ENCODE data around the gene ARRDC3. TPM values are rescaled to one million over a fixed set of nuclear protein-coding genes. Genes with fewer than 3 reads are reported as not detected.
A peak's percentile ranks its signal among the peaks of the same experiment; 100 is the strongest.

The ARRDC3 gene
- total RNA-seq, 1 experiment from 2014 or later = 48.7 TPM

- peak; percentile 80 for DNase-seq (ENCODE audit: low read depth)
Observed at GRCh38 chr5:91384671-91385430, 1.7 kb upstream of the ARRDC3 start.

GRCh38 chr5:91383956-91384300 lies 811 bp upstream of the ARRDC3 start:
- peak; percentile 13 for DNase-seq (ENCODE audit: low read depth)

GRCh38 chr5:91382530-91383026 lies 539 bp downstream of the ARRDC3 start:
- DNase-seq (ENCODE audit: low read depth) = peak; percentile 53

- DNase-seq (ENCODE audit: low read depth) = peak; percentile 89
Observed at GRCh38 chr5:91381774-91382359, 1.2 kb downstream of the ARRDC3 start.

GRCh38 chr5:91381239-91381773 lies 1.8 kb downstream of the ARRDC3 start:
- no peak for DNase-seq (ENCODE audit: low read depth)

GRCh38 chr5:91380491-91381238 lies 2.5 kb downstream of the ARRDC3 start:
- DNase-seq (ENCODE audit: low read depth) = peak; percentile 96

- DNase-seq (ENCODE audit: low read depth) = peak; percentile 99
Observed at GRCh38 chr5:91379914-91380490, 3.1 kb downstream of the ARRDC3 start.

GRCh38 chr5:91379246-91379913 lies 3.7 kb downstream of the ARRDC3 start:
- no peak for DNase-seq (ENCODE audit: low read depth)

- DNase-seq (ENCODE audit: low read depth) = no peak
Observed at GRCh38 chr5:91378752-91379211, 4.3 kb downstream of the ARRDC3 start.

GRCh38 chr5:91374893-91375520 lies 8.1 kb downstream of the ARRDC3 start:
- no peak for DNase-seq (ENCODE audit: low read depth)

- DNase-seq (ENCODE audit: low read depth) = no peak
Observed at GRCh38 chr5:91373600-91373999, 9.5 kb downstream of the ARRDC3 start.

GRCh38 chr5:91373006-91373405 lies 10.1 kb downstream of the ARRDC3 start:
- DNase-seq (ENCODE audit: low read depth) = no peak

GRCh38 chr5:91369480-91369879 lies 13.6 kb downstream of the ARRDC3 start:
- no peak for DNase-seq (ENCODE audit: low read depth)

GRCh38 chr5:91367908-91368648 lies 15.0 kb downstream of the ARRDC3 start:
- no peak for DNase-seq (ENCODE audit: low read depth)

GRCh38 chr5:91367344-91367743 lies 15.8 kb downstream of the ARRDC3 start:
- no peak for DNase-seq (ENCODE audit: low read depth)

- no peak for DNase-seq (ENCODE audit: low read depth)
Observed at GRCh38 chr5:91366551-91366950, 16.6 kb downstream of the ARRDC3 start.

- no peak for DNase-seq (ENCODE audit: low read depth)
Observed at GRCh38 chr5:91365498-91365897, 17.6 kb downstream of the ARRDC3 start.

- no peak for DNase-seq (ENCODE audit: low read depth)
Observed at GRCh38 chr5:91362935-91363334, 20.2 kb downstream of the ARRDC3 start.

GRCh38 chr5:91361790-91362189 lies 21.3 kb downstream of the ARRDC3 start:
- DNase-seq (ENCODE audit: low read depth) = no peak

GRCh38 chr5:91361055-91361701 lies 21.9 kb downstream of the ARRDC3 start:
- no peak for DNase-seq (ENCODE audit: low read depth)

All from Daoy (cell line).